ENCODE results near the gene COX17. TPM values are rescaled to one million over a fixed set of nuclear protein-coding genes. Genes with fewer than 3 reads are reported as not detected.

The COX17 gene
- total and polyA plus RNA-seq, 2 of the 13 experiments (the other 11 are each of a cell fraction or from before 2014, with no cell fraction given) = 41.4 to 51.0 TPM

DNA sequence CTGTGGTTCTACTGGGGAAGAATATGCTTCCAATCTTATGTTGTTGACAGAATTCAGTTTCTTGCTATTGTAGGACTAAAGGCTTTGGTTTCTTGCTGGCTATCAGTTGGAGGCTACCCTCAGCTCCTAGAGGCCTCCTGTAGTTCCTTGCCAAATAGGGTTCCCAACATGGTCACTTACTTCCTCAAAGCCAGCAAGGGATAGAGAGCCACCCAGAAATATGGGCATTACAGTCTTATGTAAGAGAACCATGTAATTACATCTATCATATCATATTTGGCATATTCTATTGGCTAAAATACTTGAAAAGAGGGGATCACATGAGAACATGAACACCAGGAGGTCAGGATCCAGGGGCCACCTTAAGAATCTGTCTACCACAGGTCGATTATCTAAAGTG is 6.2 kb upstream of the COX17 start:
- Histone ChIP-seq H3K4me1 (ENCODE audit: insufficient read depth, low read length) (no peaks in the 10 kb centered on the region), H3K79me2 (ENCODE audit: insufficient read depth, low read length) (no peaks in the 10 kb centered on the region), H3K27me3 (ENCODE audit: control insufficient read depth in 1 of 2, insufficient read depth in 2 of 2, low read length in 2 of 2) (no peaks in the 10 kb centered on the region), H3K4me3 (replicated peaks in 1 of 3; ENCODE audit: insufficient read depth in 1 of 3, low read depth in 2 of 3, low read length in 3 of 3) (no peak overlapping the region), H3K27ac (ENCODE audit: extremely low read length, insufficient read depth, low read length) (no peak overlapping the region), H3K36me3 (replicated peaks in 1 of 2; ENCODE audit: control insufficient read depth in 1 of 2, insufficient read depth in 2 of 2, low read length in 2 of 2) (no peaks in the 10 kb centered on the region), H3K9me3 (ENCODE audit: low read length) (no peaks in the 10 kb centered on the region), H3K4me2 (ENCODE audit: low read depth, low read length) (no peak overlapping the region), H3K9ac (ENCODE audit: insufficient read depth, low read depth, low read length) (no peak overlapping the region), H2AFZ (ENCODE audit: low read length) (no peak overlapping the region), H4K20me1 (ENCODE audit: insufficient read depth, low read length) (no peaks in the 10 kb centered on the region)
- TF ChIP-seq ZNF501 (CRISPR knock-in tag; IDR thresholded peaks at IDR 0.05) (no peak), TBX2 (CRISPR knock-in tag; IDR thresholded peaks at IDR 0.05; ENCODE audit: borderline replicate concordance) (no peak), FIP1L1 (IDR thresholded peaks at IDR 0.05; ENCODE audit: borderline replicate concordance, insufficient read depth, low read depth, low read length) (no peak), PHB2 (IDR thresholded peaks at IDR 0.05; ENCODE audit: partially characterized antibody) (no peak), CBX5 (CRISPR knock-in tag; IDR thresholded peaks at IDR 0.05; ENCODE audit: borderline replicate concordance) (no peak), HMG20B (CRISPR knock-in tag; conservative IDR thresholded peaks at IDR 0.05) (no peak)
- POLR2A ChIA-PET = no interaction called here
- BruUV-seq (replicated peaks) = no TSS peak
- CTCF ChIA-PET (ENCODE audit: low intra/inter-chr PET ratio, low total read pairs) = no interaction called here
- no peak for DNase-seq (ENCODE audit: low spot score)
- ATAC-seq = no peak
- 0% methylated on average over 1 of the region's 1 CpG for WGBS (ENCODE audit: low lambda C conversion rate)
- no peak for FAIRE-seq
- in situ Hi-C loops (cut with HindIII; ENCODE audit: extremely low pct_ligation_motif_present, low pct_unique_long_range_greater_than_20kb) (loop anchor here (25.0 kb wide), 3 partner anchors 271 to 796 kb away; partner anchors contain the start of gene TEX55), intact Hi-C loops (cut with micrococcal nuclease; ENCODE audit: unreplicated experiment) (no loop called here)

DNA sequence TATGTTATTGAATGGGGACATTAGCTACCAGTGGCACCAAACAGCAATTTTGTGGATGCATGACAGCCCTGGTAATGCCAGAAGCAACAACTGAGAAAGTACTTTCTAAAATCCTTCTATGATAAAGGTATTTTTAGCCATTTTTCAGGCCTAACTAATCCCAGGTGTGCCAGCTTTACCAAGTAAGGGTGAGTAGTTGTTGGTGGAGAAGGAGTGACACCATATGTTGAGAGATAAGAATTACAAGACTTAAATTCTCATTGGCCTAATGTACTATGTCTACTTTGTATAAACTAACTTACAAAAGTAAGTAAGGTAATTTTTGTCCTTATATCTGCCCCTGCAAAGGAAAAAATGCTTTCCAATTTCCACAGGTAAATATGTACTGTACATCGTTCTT is 4.1 kb upstream of the COX17 start:
- Histone ChIP-seq H3K27me3 (ENCODE audit: control insufficient read depth in 1 of 2, insufficient read depth in 2 of 2, low read length in 2 of 2) (no peaks in the 10 kb centered on the region; a peak in 1 of 5 replicates), H2AFZ (ENCODE audit: low read length) (no peak overlapping the region), H3K36me3 (replicated peaks in 1 of 2; ENCODE audit: control insufficient read depth in 1 of 2, insufficient read depth in 2 of 2, low read length in 2 of 2) (no peaks in the 10 kb centered on the region), H3K4me2 (ENCODE audit: low read depth, low read length) (no peak overlapping the region), H3K9me3 (ENCODE audit: low read length) (no peaks in the 10 kb centered on the region), H4K20me1 (ENCODE audit: insufficient read depth, low read length) (no peaks in the 10 kb centered on the region), H3K4me1 (ENCODE audit: insufficient read depth, low read length) (peaks cover 8% of the 10 kb centered on the region), H3K27ac (ENCODE audit: extremely low read length, insufficient read depth, low read length) (no peak overlapping the region), H3K79me2 (ENCODE audit: insufficient read depth, low read length) (peaks cover 4% of the 10 kb centered on the region), H3K9ac (ENCODE audit: insufficient read depth, low read depth, low read length) (no peak overlapping the region), H3K4me3 (replicated peaks in 1 of 3; ENCODE audit: insufficient read depth in 1 of 3, low read depth in 2 of 3, low read length in 3 of 3) (no peak overlapping the region)
- ChIA-PET CTCF (ENCODE audit: low intra/inter-chr PET ratio, low total read pairs) (interaction anchor here (1.4 to 2.4 kb wide), 3 partner anchors 261 to 536 kb away, joined by 5 to 13 read pairs (median 6); partner anchors contain the start of gene TEX55), POLR2A (interaction anchor here (1.0 to 1.1 kb wide), 2 partner anchors 183 to 440 kb away, joined by 3 to 4 read pairs; partner anchors contain the start of genes B4GALT4 and TIMMDC1)
- no TSS peak for BruUV-seq (replicated peaks)
- intact Hi-C loops (cut with micrococcal nuclease; ENCODE audit: unreplicated experiment) (loop anchor here (1.0 to 2.0 kb wide), 3 partner anchors 81 to 799 kb away; partner anchors contain the start of gene POGLUT1), in situ Hi-C loops (cut with HindIII; ENCODE audit: extremely low pct_ligation_motif_present, low pct_unique_long_range_greater_than_20kb) (loop anchor here (25.0 kb wide), 3 partner anchors 269 to 794 kb away; partner anchors contain the start of gene TEX55)
- 0% methylated on average over 1 of the region's 1 CpG for WGBS (ENCODE audit: low lambda C conversion rate)
- TF ChIP-seq STAG1 (CRISPR knock-in tag; IDR thresholded peaks at IDR 0.05) = peak; percentile 84
- no peak for TF ChIP-seq ZNF44 (CRISPR knock-in tag; IDR thresholded peaks at IDR 0.05)
- peak; percentile 50 for TF ChIP-seq RAD21 (CRISPR knock-in tag; IDR thresholded peaks at IDR 0.05)
- TF ChIP-seq, protein P1, sequence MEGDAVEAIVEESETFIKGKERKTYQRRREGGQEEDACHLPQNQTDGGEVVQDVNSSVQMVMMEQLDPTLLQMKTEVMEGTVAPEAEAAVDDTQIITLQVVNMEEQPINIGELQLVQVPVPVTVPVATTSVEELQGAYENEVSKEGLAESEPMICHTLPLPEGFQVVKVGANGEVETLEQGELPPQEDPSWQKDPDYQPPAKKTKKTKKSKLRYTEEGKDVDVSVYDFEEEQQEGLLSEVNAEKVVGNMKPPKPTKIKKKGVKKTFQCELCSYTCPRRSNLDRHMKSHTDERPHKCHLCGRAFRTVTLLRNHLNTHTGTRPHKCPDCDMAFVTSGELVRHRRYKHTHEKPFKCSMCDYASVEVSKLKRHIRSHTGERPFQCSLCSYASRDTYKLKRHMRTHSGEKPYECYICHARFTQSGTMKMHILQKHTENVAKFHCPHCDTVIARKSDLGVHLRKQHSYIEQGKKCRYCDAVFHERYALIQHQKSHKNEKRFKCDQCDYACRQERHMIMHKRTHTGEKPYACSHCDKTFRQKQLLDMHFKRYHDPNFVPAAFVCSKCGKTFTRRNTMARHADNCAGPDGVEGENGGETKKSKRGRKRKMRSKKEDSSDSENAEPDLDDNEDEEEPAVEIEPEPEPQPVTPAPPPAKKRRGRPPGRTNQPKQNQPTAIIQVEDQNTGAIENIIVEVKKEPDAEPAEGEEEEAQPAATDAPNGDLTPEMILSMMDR (CRISPR knock-in tag; IDR thresholded peaks at IDR 0.05) = peak; percentile 68
- peak; percentile 60; the same call in 1 of the 2 replicates for TF ChIP-seq SMC3 (IDR thresholded peaks at IDR 0.05; ENCODE audit: low read length)
- TF ChIP-seq ZNF589 (CRISPR knock-in tag; conservative IDR thresholded peaks at IDR 0.05) = no peak
- no peak for TF ChIP-seq ZBTB21 (CRISPR knock-in tag; IDR thresholded peaks at IDR 0.05)
- ATAC-seq = 0 out of 3 replicates have a peak, but pooled peaks have one; percentile 23
- FAIRE-seq = no peak
- DNase-seq (ENCODE audit: low spot score) = peak; percentile 15
